HCT116 (cell line): ENCODE data around the gene AGFG2. TPM values are rescaled to one million over a fixed set of nuclear protein-coding genes. Genes with fewer than 3 reads are reported as not detected.

Experiments used
- ATAC-seq: fragments of 200-7000 bp; cut with Tn5 transposase; 2 replicates; pipeline ENCODE4 v1.9.1; 2020; ENCODE audit warnings: mild to moderate bottlenecking, moderate library complexity
- BruUV-seq: library from RNA; stranded (reverse); fragments of 400-500 nt; replicated peaks from 2 replicates; lab custom pipeline; 2021; lab: Mats Ljungman, UMichigan
- CTCF ChIA-PET: fragments of 300-600 bp; sonication (Branson Sonifier 250); formaldehyde crosslinking; loops from one replicate; lab custom pipeline; 2021; ENCODE audit warnings: antibody characterized with exemption; lab: Charles Lee
- POLR2A ChIA-PET: fragments of 300-600, 350-600 bp; sonication (Branson Sonifier 250); formaldehyde crosslinking; loops from one replicate; lab custom pipeline; 2021; ENCODE audit warnings: antibody characterized with exemption; lab: Charles Lee
- RAD21 ChIA-PET, 2 experiments: fragments of 300-600 bp; sonication (Branson Sonifier 250); formaldehyde crosslinking; loops; one replicate each; lab custom pipeline; 2023; ENCODE audit warnings: low total read pairs in 2 of 2; ENCODE audit not compliant: uncharacterized antibody in 2 of 2, unreplicated experiment in 2 of 2, low non-redundant PET in 1 of 2; lab: Charles Lee
- DNase-seq: peaks from one replicate; pipeline ENCODE4 v3.0.0-alpha.2; 2010; ENCODE audit warnings: low read depth, low spot score
- H2AFZ ChIP-seq: fragments of 200-600 bp; shearing (Covaris generic), sonication (generic); 2 replicates; pipeline ENCODE4 v1.6.1; 2017; ENCODE audit warnings: low read depth, mixed run types, mixed read lengths, antibody characterized with exemption, low read length; ENCODE audit not compliant: poor library complexity, severe bottlenecking
- H3K27ac ChIP-seq: 2 replicates; pipeline ENCODE4 v1.5.1; 2012; ENCODE audit warnings: low read depth, low read length
- H3K27me3 ChIP-seq: fragments of 200-600 bp; sonication (generic); 2 replicates; pipeline ENCODE4 v1.6.1; 2016; ENCODE audit warnings: mixed run types, low read length, mixed read lengths; ENCODE audit not compliant: insufficient read depth
- H3K36me3 ChIP-seq, 2 experiments: fragments of 200-500 bp in 1 of 2; fragments of 200-600 bp in 1 of 2; sonication (Bioruptor generic) in 1 of 2; sonication (generic) in 1 of 2; 2 replicates each; pipeline versions ENCODE4 v1.5.1 to v1.6.1; 2014 to 2016; ENCODE audit warnings: low read length in 2 of 2, inconsistent platforms in 1 of 2, mixed read lengths in 1 of 2, mixed run types in 1 of 2; ENCODE audit not compliant: insufficient read depth in 2 of 2, control insufficient read depth in 1 of 2
- H3K4me1 ChIP-seq, 2 experiments: fragments of 200-600 bp in 1 of 2; sonication (generic) in 1 of 2; 2 replicates each; pipeline versions ENCODE4 v1.5.1 to v1.6.1; 2012 to 2017; ENCODE audit warnings: low read length in 2 of 2, inconsistent platforms in 1 of 2, mild to moderate bottlenecking in 1 of 2, mixed read lengths in 1 of 2, mixed run types in 1 of 2, moderate library complexity in 1 of 2; ENCODE audit not compliant: insufficient read depth in 2 of 2, control insufficient read depth in 1 of 2
- H3K4me2 ChIP-seq: fragments of 200-600 bp; sonication (generic); 2 replicates; pipeline ENCODE4 v1.6.1; 2017; ENCODE audit warnings: mixed run types, low read length, mixed read lengths
- H3K4me3 ChIP-seq, 2 experiments: fragments of 200-600 bp in 1 of 2; sonication (generic) in 1 of 2; replicated peaks in 1 of 2; 2 replicates each; pipeline ENCODE4 v1.5.1; 2011 to 2016; ENCODE audit warnings: low read length in 2 of 2, control low read depth in 1 of 2, low read depth in 1 of 2, mild to moderate bottlenecking in 1 of 2, mixed read lengths in 1 of 2, mixed run types in 1 of 2
- H3K79me2 ChIP-seq: fragments of 200-600 bp; sonication (generic); 2 replicates; pipeline ENCODE4 v1.6.1; 2017; ENCODE audit warnings: mild to moderate bottlenecking, mixed run types, low read length, moderate library complexity, mixed read lengths; ENCODE audit not compliant: insufficient read depth
- H3K9ac ChIP-seq: fragments of 200-600 bp; sonication (generic); 2 replicates; pipeline ENCODE4 v1.6.1; 2016; ENCODE audit warnings: low read length, mixed read lengths
- H3K9me2 ChIP-seq: fragments of 200-600 bp; sonication (generic), shearing (Covaris generic); 2 replicates; pipeline ENCODE4 v1.6.1; 2017; ENCODE audit warnings: mixed run types, mild to moderate bottlenecking, moderate library complexity; ENCODE audit not compliant: insufficient read depth
- H3K9me3 ChIP-seq, 2 experiments: fragments of 200-500 bp in 1 of 2; fragments of 200-600 bp in 1 of 2; sonication (Bioruptor generic) in 1 of 2; sonication (generic) in 1 of 2; 2 replicates each; pipeline ENCODE4 v1.6.1; 2014 to 2017; ENCODE audit warnings: low read length in 2 of 2, mixed read lengths in 2 of 2, inconsistent platforms in 1 of 2, low read depth in 1 of 2, mild to moderate bottlenecking in 1 of 2, mixed run types in 1 of 2, moderate library complexity in 1 of 2; ENCODE audit not compliant: control insufficient read depth in 1 of 2, insufficient read depth in 1 of 2
- H4K20me1 ChIP-seq: fragments of 200-600 bp; sonication (generic), shearing (Covaris generic); 2 replicates; pipeline ENCODE4 v1.6.1; 2017; ENCODE audit warnings: mixed run types, mild to moderate bottlenecking, moderate library complexity; ENCODE audit not compliant: insufficient read depth
- CEBPB ChIP-seq: IDR thresholded peaks from 2 replicates; pipeline ENCODE4 v1.6.1; 2012; ENCODE audit warnings: low read depth
- CTCF ChIP-seq, 3 experiments: fragments of 200-600 bp in 1 of 3; sonication (generic) in 1 of 3; IDR thresholded peaks in 2 of 3; conservative IDR thresholded peaks in 1 of 3; 2 replicates each; pipeline ENCODE4 v1.5.1; 2012 to 2017; ENCODE audit warnings: low read depth in 2 of 3, low read length in 2 of 3, antibody characterized with exemption in 1 of 3, borderline replicate concordance in 1 of 3, control low read depth in 1 of 3, mild to moderate bottlenecking in 1 of 3, mixed read lengths in 1 of 3, mixed run types in 1 of 3, moderate library complexity in 1 of 3; ENCODE audit not compliant: insufficient read depth in 1 of 3
- EGR1 ChIP-seq: IDR thresholded peaks from 2 replicates; pipeline ENCODE4 v1.6.1; 2012; ENCODE audit warnings: low read depth
- ELF1 ChIP-seq: IDR thresholded peaks from 2 replicates; pipeline ENCODE4 v1.6.1; 2012; ENCODE audit warnings: low read depth, borderline replicate concordance
- FOSL1 ChIP-seq: IDR thresholded peaks from 2 replicates; pipeline ENCODE4 v1.6.1; 2012; ENCODE audit warnings: low read depth
- JUND ChIP-seq: IDR thresholded peaks from 2 replicates; pipeline ENCODE4 v1.6.1; 2012
- SIN3A ChIP-seq: IDR thresholded peaks from 2 replicates; pipeline ENCODE4 v1.6.1; 2012; ENCODE audit warnings: low read depth
- SP1 ChIP-seq: IDR thresholded peaks from 2 replicates; pipeline ENCODE4 v1.6.1; 2012; ENCODE audit warnings: low read depth
- TCF7L2 ChIP-seq: IDR thresholded peaks from 2 replicates; pipeline ENCODE4 v1.7.0; 2011; ENCODE audit warnings: borderline replicate concordance, inconsistent platforms; ENCODE audit not compliant: insufficient read depth, insufficient read length; ENCODE audit errors: extremely low read depth
- YY1 ChIP-seq: IDR thresholded peaks from 2 replicates; pipeline ENCODE4 v1.6.1; 2011; ENCODE audit warnings: low read length, low read depth, moderate library complexity, mild to moderate bottlenecking; ENCODE audit not compliant: insufficient replicate concordance; ENCODE audit errors: extremely low read depth
- ZBTB33 ChIP-seq: IDR thresholded peaks from 2 replicates; pipeline ENCODE4 v1.6.1; 2011; ENCODE audit warnings: mild to moderate bottlenecking, low read length, moderate library complexity; ENCODE audit not compliant: insufficient replicate concordance; ENCODE audit errors: extremely low read depth
- ZFX ChIP-seq: fragments of 450-650 bp; IDR thresholded peaks from 2 replicates; pipeline ENCODE4 v1.6.1; 2017
- ZNF274 ChIP-seq: fragments of 200-500 bp; sonication (Bioruptor generic); IDR thresholded peaks from 2 replicates; pipeline ENCODE4 v1.6.1; 2014; ENCODE audit warnings: mild to moderate bottlenecking, low read depth, low read length, inconsistent platforms
- intact Hi-C: fragments of 100-400 bp; cut with micrococcal nuclease; formaldehyde crosslinking; loops from 2 replicates; pipeline ENCODE4 v1.10.0; 2022
- total RNA-seq: library from RNA; stranded (reverse); gene quantifications from one replicate; pipeline ENCODE4 v1.2.1, GENCODE V29; 2021; ENCODE audit not compliant: unreplicated experiment

AGFG2 gene
- total RNA-seq, 1 experiment from 2014 or later, result 14.0 TPM

GRCh38 chr7:100515072-100515532, 23.9 kb upstream of the AGFG2 start:
- Histone ChIP-seq H3K9me2 (no peaks in the 10 kb centered on the region), H3K4me1 (peaks cover 10 to 29% of the 10 kb centered on the region in 2 experiments), H3K36me3 (no peaks in the 10 kb centered on the region), H3K27me3 (no peaks in the 10 kb centered on the region), H4K20me1 (no peaks in the 10 kb centered on the region), H3K4me2 (peak overlapping the region; percentile 68), H3K27ac (peak overlapping the region; percentile 0; the same call in 1 of the 2 replicates), H2AFZ (peak overlapping the region; percentile 100), H3K79me2 (no peaks in the 10 kb centered on the region), H3K9me3 (no peaks in the 10 kb centered on the region), H3K9ac (peak overlapping the region; percentile 38), H3K4me3 (peak overlapping the region in 1 of 2 experiments; percentile 20; a peak in 1 of 4 replicates)
- RAD21 ChIA-PET, result no interaction called here
- DNase-seq, result no peak
- no TSS peak for BruUV-seq
- intact Hi-C loops, result no loop called here
- POLR2A ChIA-PET, result no interaction called here
- TF ChIP-seq YY1 (no peak), ELF1 (no peak), ZBTB33 (no peak), ZFX (no peak), TCF7L2 (no peak), SIN3A (no peak), CTCF (IDR thresholded peaks at IDR 0.05 in 2 of 3, conservative IDR thresholded peaks at IDR 0.05 in 1 of 3; ENCODE audit: borderline replicate concordance in 1 of 3, insufficient read depth in 1 of 3, low read depth in 2 of 3, low read length in 2 of 3) (no peak), ZNF274 (no peak), JUND (peak; percentile 50; the same call in 1 of the 2 replicates), CEBPB (0 out of 2 replicates have a peak, but pooled peaks have one; percentile 50), SP1 (peak; percentile 29; the same call in 1 of the 2 replicates), FOSL1 (peak; percentile 63), EGR1 (no peak)
- CTCF ChIA-PET, result no interaction called here
- ATAC-seq, result peak; percentile 31; the same call in 1 of the 2 replicates
